WTC11 (cell line): ENCODE measurements around the gene EHMT1. TPM values are rescaled to one million over a fixed set of nuclear protein-coding genes. Genes with fewer than 3 reads are reported as not detected.

Experiments used
- ATAC-seq: fragments of 200-7000 bp; cut with Tn5 transposase; 2 replicates; pipeline ENCODE4 v1.10.0; 2021; ENCODE audit warnings: mild to moderate bottlenecking, moderate library complexity
- CTCF ChIA-PET: fragments of 300-600 bp; sonication (Branson Sonifier 250); formaldehyde crosslinking; loops from one replicate; lab custom pipeline; 2021; ENCODE audit warnings: antibody characterized with exemption; lab: Charles Lee
- POLR2A ChIA-PET: fragments of 350-600 bp; sonication (Branson Sonifier 250); formaldehyde crosslinking; loops from one replicate; lab custom pipeline; 2021; ENCODE audit warnings: antibody characterized with exemption; lab: Charles Lee
- DNase-seq: peaks from one replicate; pipeline ENCODE4 v3.0.0; 2021; ENCODE audit warnings: low spot score
- H3K27ac Mint-ChIP-seq: 2 replicates; pipeline ENCODE4 v1.8.0; 2021; ENCODE audit warnings: mixed read lengths
- H3K27me3 Mint-ChIP-seq: 2 replicates; pipeline ENCODE4 v1.8.0; 2021; ENCODE audit warnings: low read depth, mild to moderate bottlenecking, moderate library complexity, mixed read lengths
- H3K36me3 Mint-ChIP-seq: 2 replicates; pipeline ENCODE4 v1.8.0; 2021; ENCODE audit warnings: mixed read lengths
- H3K4me1 Mint-ChIP-seq: 2 replicates; pipeline ENCODE4 v1.8.0; 2022; ENCODE audit warnings: mixed read lengths
- H3K4me3 Mint-ChIP-seq: 2 replicates; pipeline ENCODE4 v1.8.0; 2021; ENCODE audit warnings: mild to moderate bottlenecking, moderate library complexity, mixed read lengths
- H3K9me3 Mint-ChIP-seq: 2 replicates; pipeline ENCODE4 v1.8.0; 2021; ENCODE audit warnings: mixed read lengths
- AFF4 ChIP-seq: sonication (generic); formaldehyde crosslinking; IDR thresholded peaks from 2 replicates; pipeline ENCODE4 v1.8.1; 2023; ENCODE audit warnings: mild to moderate bottlenecking, missing genetic modification reagents, borderline replicate concordance
- CBFB ChIP-seq: sonication (generic); formaldehyde crosslinking; IDR thresholded peaks from 2 replicates; pipeline ENCODE4 v1.8.1; 2022; ENCODE audit warnings: mild to moderate bottlenecking, low read depth, missing genetic modification reagents
- CDX4 ChIP-seq: fragments of 250-450 bp; sonication (Bioruptor Pico); IDR thresholded peaks from 2 replicates; pipeline ENCODE4 v1.9.0; 2021; ENCODE audit warnings: moderate library complexity, mild to moderate bottlenecking, inconsistent platforms, borderline replicate concordance
- CTCF ChIP-seq: fragments of 200-600 bp; IDR thresholded peaks from 2 replicates; pipeline ENCODE4 v1.8.0; 2022; ENCODE audit warnings: antibody characterized with exemption
- ELF4 ChIP-seq: sonication (generic); formaldehyde crosslinking; IDR thresholded peaks from 2 replicates; pipeline ENCODE4 v1.8.1; 2022; ENCODE audit warnings: low read depth, mild to moderate bottlenecking, moderate library complexity, missing genetic modification reagents
- ESRRA ChIP-seq: sonication (generic); formaldehyde crosslinking; IDR thresholded peaks from 2 replicates; pipeline ENCODE4 v1.8.1; 2022; ENCODE audit warnings: mild to moderate bottlenecking, missing genetic modification reagents, borderline replicate concordance
- FOXK1 ChIP-seq: sonication (generic); formaldehyde crosslinking; IDR thresholded peaks from 2 replicates; pipeline ENCODE4 v1.8.0; 2022; ENCODE audit warnings: mild to moderate bottlenecking, moderate library complexity, missing genetic modification reagents
- GRHL2 ChIP-seq: fragments of 250-450 bp; sonication (Bioruptor Pico); IDR thresholded peaks from 2 replicates; pipeline ENCODE4 v1.8.0; 2022; ENCODE audit warnings: mild to moderate bottlenecking, moderate library complexity; ENCODE audit not compliant: insufficient replicate concordance, severe bottlenecking
- JUN ChIP-seq: sonication (generic); formaldehyde crosslinking; IDR thresholded peaks from 2 replicates; pipeline ENCODE4 v1.8.0; 2023; ENCODE audit warnings: mild to moderate bottlenecking, missing genetic modification reagents
- NFYB ChIP-seq: sonication (generic); formaldehyde crosslinking; conservative IDR thresholded peaks from 2 replicates; pipeline ENCODE4 v1.8.0; 2022; ENCODE audit warnings: low read depth, missing genetic modification reagents
- PREB ChIP-seq: sonication (generic); formaldehyde crosslinking; IDR thresholded peaks from 2 replicates; pipeline ENCODE4 v1.8.1; 2022; ENCODE audit warnings: mild to moderate bottlenecking, missing genetic modification reagents, moderate library complexity, borderline replicate concordance
- PRRX2 ChIP-seq: fragments of 250-450 bp; sonication (Bioruptor Pico); IDR thresholded peaks from 2 replicates; pipeline ENCODE4 v1.8.0; 2021; ENCODE audit warnings: mild to moderate bottlenecking
- RORB ChIP-seq: fragments of 250-450 bp; sonication (Bioruptor Pico); IDR thresholded peaks from 2 replicates; pipeline ENCODE4 v1.9.0; 2021; ENCODE audit warnings: mild to moderate bottlenecking
- TCF7 ChIP-seq: sonication (generic); formaldehyde crosslinking; IDR thresholded peaks from 2 replicates; pipeline ENCODE4 v1.8.0; 2022; ENCODE audit warnings: mild to moderate bottlenecking, low read depth, missing genetic modification reagents, moderate library complexity
- USF1 ChIP-seq: sonication (generic); formaldehyde crosslinking; IDR thresholded peaks from 2 replicates; pipeline ENCODE4 v1.8.0; 2022; ENCODE audit warnings: mild to moderate bottlenecking, missing genetic modification reagents
- ZNF232 ChIP-seq: sonication (generic); formaldehyde crosslinking; IDR thresholded peaks from 2 replicates; pipeline ENCODE4 v1.8.0; 2022; ENCODE audit warnings: mild to moderate bottlenecking, missing genetic modification reagents
- ZNF281 ChIP-seq: sonication (generic); formaldehyde crosslinking; IDR thresholded peaks from 2 replicates; pipeline ENCODE4 v1.8.0; 2023; ENCODE audit warnings: mild to moderate bottlenecking, missing genetic modification reagents
- ZNF425 ChIP-seq: fragments of 250-450 bp; sonication (Bioruptor Pico); conservative IDR thresholded peaks from 2 replicates; pipeline ENCODE4 v1.9.0; 2021; ENCODE audit warnings: mild to moderate bottlenecking
- ZSCAN18 ChIP-seq: fragments of 250-450 bp; sonication (Bioruptor Pico); IDR thresholded peaks from 2 replicates; pipeline ENCODE4 v2.1.2; 2022; ENCODE audit warnings: mild to moderate bottlenecking, moderate library complexity
- total RNA-seq: library from RNA; stranded (reverse); gene quantifications from 3 replicates; pipeline ENCODE4 v1.2.3, GENCODE V29; 2021

Gene EHMT1
- total RNA-seq, 1 experiment from 2014 or later = 170 TPM

GRCh38 chr9:137764171-137764671 is 145.4 kb downstream of the EHMT1 start:
- TF ChIP-seq ZNF425 (CRISPR knock-in tag) (no peak), TCF7 (CRISPR knock-in tag) (no peak), USF1 (CRISPR knock-in tag) (no peak), ZNF281 (CRISPR knock-in tag) (no peak), ELF4 (CRISPR knock-in tag) (no peak), CBFB (CRISPR knock-in tag) (no peak), NFYB (CRISPR knock-in tag) (no peak), ZSCAN18 (CRISPR knock-in tag) (no peak), GRHL2 (CRISPR knock-in tag) (no peak), PREB (CRISPR knock-in tag) (no peak), JUN (CRISPR knock-in tag) (no peak), ZNF232 (CRISPR knock-in tag) (no peak), AFF4 (CRISPR knock-in tag) (no peak), RORB (CRISPR knock-in tag) (no peak), ESRRA (CRISPR knock-in tag) (no peak), CTCF (no peak), FOXK1 (CRISPR knock-in tag) (no peak), CDX4 (CRISPR knock-in tag) (no peak), PRRX2 (CRISPR knock-in tag) (no peak)
- Mint-ChIP-seq H3K4me3 (no peak overlapping the region), H3K36me3 (peaks cover 64% of the 10 kb centered on the region), H3K27me3 (no peaks in the 10 kb centered on the region), H3K4me1 (peaks cover 6% of the 10 kb centered on the region), H3K27ac (peak overlapping the region; percentile 73; the same call in 1 of the 2 replicates), H3K9me3 (peaks cover 3% of the 10 kb centered on the region; the same call in 1 of the 2 replicates)
- ChIA-PET CTCF (no interaction called here), POLR2A (no interaction called here)
- ATAC-seq = no peak
- no peak for DNase-seq
